Measurements from ENCODE around the gene HOXA3. TPM values are rescaled to one million over a fixed set of nuclear protein-coding genes. Genes with fewer than 3 reads are reported as not detected.

HOXA3 gene
- total and polyA plus RNA-seq, 2 of the 8 experiments (the other 6 are each of a cell fraction or from before 2014, with no cell fraction given), result not detected

DNA sequence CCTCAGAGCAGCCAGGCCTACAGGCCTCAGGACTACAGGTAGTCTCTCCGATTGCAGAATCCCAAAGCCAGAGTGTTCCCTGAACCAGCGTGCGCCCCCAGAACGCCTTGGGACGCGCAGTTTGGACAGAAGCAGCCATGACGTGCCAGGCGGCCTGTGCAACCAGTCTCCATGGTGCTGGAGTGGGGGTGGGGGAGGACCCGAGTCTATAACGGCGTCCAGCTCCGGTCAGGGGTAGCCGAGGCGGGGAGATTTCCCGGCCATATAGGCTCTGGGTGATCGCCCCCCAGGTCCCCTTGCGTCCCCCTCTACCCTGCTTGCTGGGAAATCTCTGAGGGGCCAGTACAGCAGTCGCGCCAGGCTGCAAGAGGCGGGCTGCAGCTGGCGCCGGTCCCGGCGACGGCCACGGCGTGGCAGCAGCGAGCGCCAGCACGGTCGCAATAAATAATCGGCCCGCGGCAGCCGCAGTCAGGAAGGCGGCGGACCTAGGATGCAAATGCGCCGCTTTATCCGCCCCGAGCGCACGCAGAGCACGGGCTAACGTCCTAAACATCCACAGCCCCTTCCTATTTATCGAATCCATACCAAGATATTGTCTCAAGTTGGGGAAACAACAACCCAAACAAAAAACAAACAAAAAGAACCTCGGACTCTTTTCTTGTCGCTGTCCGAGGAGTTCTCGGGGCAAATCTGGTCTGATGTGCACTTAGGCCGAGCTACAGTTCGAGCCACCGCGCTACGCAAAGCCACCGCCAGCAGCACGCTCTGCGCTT, 1.6 kb downstream of the HOXA3 start:
- Histone ChIP-seq H4K91ac (replicated peaks; ENCODE audit: insufficient read length, low read length) (no peak overlapping the region), H3K27ac (ENCODE audit: low read depth, low read length) (no peak overlapping the region), H2BK12ac (ENCODE audit: low read depth, low read length) (0 out of 2 replicates have a peak overlapping the region, but pooled peaks have one; percentile 80), H3K18ac (ENCODE audit: extremely low read depth, low read length) (peak overlapping the region; percentile 14; the same call in 1 of the 2 replicates), H3K79me2 (ENCODE audit: control insufficient read depth in 1 of 2, insufficient read depth in 2 of 2, low read length in 2 of 2) (no peaks in the 10 kb centered on the region), H4K20me1 (replicated peaks in 1 of 2; ENCODE audit: control insufficient read depth in 1 of 2, insufficient read depth in 2 of 2, low read length in 2 of 2) (peaks cover 32 to 50% of the 10 kb centered on the region in 2 experiments), H3K36me3 (ENCODE audit: control insufficient read depth in 2 of 4, insufficient read depth in 4 of 4, low read length in 3 of 4) (peaks cover 0 to 3% (median 0%) of the 10 kb centered on the region in 4 experiments; a peak in 1 of 8 replicates), H2BK20ac (ENCODE audit: low read length) (no peak overlapping the region), H4K8ac (ENCODE audit: extremely low read depth, insufficient read depth, low read length) (no peak overlapping the region), H3K4me3 (ENCODE audit: extremely low read depth in 1 of 4, insufficient read depth in 2 of 4, low read depth in 3 of 4, low read length in 4 of 4) (peak overlapping the region in 3 of 4 experiments; percentile 19 to 45 (median 29); a peak in 4 of 8 replicates), H3K4me2 (ENCODE audit: insufficient read depth in 1 of 2, low read depth in 2 of 2, low read length in 2 of 2) (peak overlapping the region; percentile 10 to 58; a peak in 3 of 4 replicates), H3K14ac (ENCODE audit: insufficient read length) (no peak overlapping the region), H4K5ac (ENCODE audit: insufficient read length, low read depth, low read length) (no peak overlapping the region), H2AK5ac (ENCODE audit: low read depth, low read length) (no peak overlapping the region), H3K23me2 (ENCODE audit: low read depth, low read length) (peaks cover 2% of the 10 kb centered on the region; the same call in 1 of the 2 replicates), H2BK120ac (replicated peaks; ENCODE audit: low read depth, low read length) (no peak overlapping the region), H3K4me1 (replicated peaks in 1 of 4; ENCODE audit: control insufficient read depth in 3 of 4, insufficient read depth in 4 of 4, low read length in 3 of 4) (peaks cover 0 to 6% (median 3%) of the 10 kb centered on the region in 4 experiments; a peak in 3 of 7 replicates), H3K9me3 (ENCODE audit: insufficient read depth in 2 of 2, low read depth in 1 of 2, low read length in 1 of 2) (peaks cover 0 to 1% of the 10 kb centered on the region in 2 experiments; a peak in 1 of 4 replicates), H3K4ac (replicated peaks; ENCODE audit: insufficient read length, low read depth, low read length) (no peak overlapping the region), H2AFZ (ENCODE audit: low read length) (no peak overlapping the region), H2BK15ac (ENCODE audit: low read length) (no peak overlapping the region), H3K27me3 (replicated peaks in 1 of 4; ENCODE audit: control insufficient read depth in 3 of 4, extremely low read depth in 1 of 4, insufficient read depth in 3 of 4, low read length in 3 of 4) (peaks cover 97 to 100% (median 100%) of the 10 kb centered on the region in 4 experiments), H3K9ac (replicated peaks in 1 of 4; ENCODE audit: extremely low read depth in 1 of 4, low read depth in 3 of 4, low read length in 3 of 4) (no peak overlapping the region), H3K23ac (ENCODE audit: insufficient read length) (no peak overlapping the region), H3K79me1 (ENCODE audit: low read depth, low read length) (no peaks in the 10 kb centered on the region), H3K56ac (replicated peaks; ENCODE audit: insufficient read length, low read depth, low read length) (no peak overlapping the region), H2BK5ac (ENCODE audit: low read depth, low read length) (no peak overlapping the region)
- whole genome bisulfite sequencing, 2 experiments (ENCODE audit: extremely low coverage in 1 of 2, insufficient coverage in 1 of 2, insufficient read length in 1 of 2, insufficient replicate concordance in 2 of 2, low coverage in 1 of 2, low lambda C conversion rate in 2 of 2, missing lambda C conversion rate in 1 of 2), result 5% methylated on average over 58 of the region's 58 CpGs; no CpG with 5 or more reads in 1 of the 2 experiments
- ChIA-PET POLR2A (ENCODE audit: partially characterized antibody) (no interaction called here), CTCF (ENCODE audit: partially characterized antibody) (interaction anchor here (0.6 to 12.5 kb wide), 20 partner anchors 8 to 871 kb away, joined by 3 to 123 read pairs (median 4); partner anchors contain the start of genes HOXA1 and HOXA9)
- DNase-seq (ENCODE audit: low read depth in 1 of 2, low spot score in 2 of 2), result peak in 1 of 2 experiments; percentile 86
- no peak for FAIRE-seq
- no peak for TF ChIP-seq SIN3A (conservative IDR thresholded peaks at IDR 0.05 in 1 of 2, IDR thresholded peaks at IDR 0.05 in 1 of 2; ENCODE audit: low read depth in 1 of 2, low read length in 2 of 2)
- no peak for TF ChIP-seq BRCA1 (IDR thresholded peaks at IDR 0.05; ENCODE audit: low read depth, low read length)
- peak; percentile 51 for TF ChIP-seq SUZ12 (IDR thresholded peaks at IDR 0.05; ENCODE audit: low read length)
- TF ChIP-seq SIRT6 (IDR thresholded peaks at IDR 0.05; ENCODE audit: low read length), result no peak
- peak; percentile 13 for TF ChIP-seq EZH2 (IDR thresholded peaks at IDR 0.05; ENCODE audit: low read depth, low read length, severe bottlenecking)
- 0 out of 2 replicates have a peak, but pooled peaks have one; percentile 17 for TF ChIP-seq GABPA (IDR thresholded peaks at IDR 0.05; ENCODE audit: borderline replicate concordance, insufficient read depth, low read length)
- TF ChIP-seq TCF12 (IDR thresholded peaks at IDR 0.05; ENCODE audit: low read depth, low read length), result peak; percentile 69; the same call in 1 of the 2 replicates
- TF ChIP-seq, protein P1, sequence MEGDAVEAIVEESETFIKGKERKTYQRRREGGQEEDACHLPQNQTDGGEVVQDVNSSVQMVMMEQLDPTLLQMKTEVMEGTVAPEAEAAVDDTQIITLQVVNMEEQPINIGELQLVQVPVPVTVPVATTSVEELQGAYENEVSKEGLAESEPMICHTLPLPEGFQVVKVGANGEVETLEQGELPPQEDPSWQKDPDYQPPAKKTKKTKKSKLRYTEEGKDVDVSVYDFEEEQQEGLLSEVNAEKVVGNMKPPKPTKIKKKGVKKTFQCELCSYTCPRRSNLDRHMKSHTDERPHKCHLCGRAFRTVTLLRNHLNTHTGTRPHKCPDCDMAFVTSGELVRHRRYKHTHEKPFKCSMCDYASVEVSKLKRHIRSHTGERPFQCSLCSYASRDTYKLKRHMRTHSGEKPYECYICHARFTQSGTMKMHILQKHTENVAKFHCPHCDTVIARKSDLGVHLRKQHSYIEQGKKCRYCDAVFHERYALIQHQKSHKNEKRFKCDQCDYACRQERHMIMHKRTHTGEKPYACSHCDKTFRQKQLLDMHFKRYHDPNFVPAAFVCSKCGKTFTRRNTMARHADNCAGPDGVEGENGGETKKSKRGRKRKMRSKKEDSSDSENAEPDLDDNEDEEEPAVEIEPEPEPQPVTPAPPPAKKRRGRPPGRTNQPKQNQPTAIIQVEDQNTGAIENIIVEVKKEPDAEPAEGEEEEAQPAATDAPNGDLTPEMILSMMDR (IDR thresholded peaks at IDR 0.05; ENCODE audit: control extremely low read depth in 1 of 3, insufficient read depth in 1 of 3, low read depth in 1 of 3, low read length in 3 of 3), result peak in 2 of 3 experiments; percentile 78 to 83; a peak in 3 of 4 replicates
